Tibial nerve (tissue), 4 donors: ENCODE measurements around the gene ITCH. TPM values are rescaled to one million over a fixed set of nuclear protein-coding genes. Genes with fewer than 3 reads are reported as not detected.

Experiments
- DNase-seq, 2 donors: peaks; one replicate each; pipeline ENCODE4 v3.0.0-alpha.2; 2019; ENCODE audit warnings: low spot score in 2 of 2
- H3K27ac ChIP-seq, 4 donors: fragments of 200-600 bp; sonication (generic) in 3 of 4; one replicate each; pipeline ENCODE4 v1.5.1; 2017 to 2019; ENCODE audit warnings: mild to moderate bottlenecking in 1 of 4
- H3K27me3 ChIP-seq, 2 donors: fragments of 200-600 bp; sonication (generic) in 1 of 2; one replicate each; pipeline versions ENCODE4 v1.5.1 to v1.6.0; 2017 to 2019
- H3K36me3 ChIP-seq, 3 donors: fragments of 200-600 bp; sonication (generic); one replicate each; pipeline ENCODE4 v1.5.1; 2018 to 2019
- H3K4me1 ChIP-seq, 4 donors: fragments of 200-600 bp; sonication (generic) in 3 of 4; one replicate each; pipeline ENCODE4 v1.5.1; 2017 to 2019
- H3K4me3 ChIP-seq, 4 donors: fragments of 200-600 bp; sonication (generic) in 3 of 4; one replicate each; pipeline ENCODE4 v1.5.1; 2017 to 2019; ENCODE audit warnings: mild to moderate bottlenecking in 1 of 4, moderate library complexity in 1 of 4
- H3K9me3 ChIP-seq, 4 donors: fragments of 200-600 bp; sonication (generic) in 3 of 4; one replicate each; pipeline ENCODE4 v1.5.1; 2017 to 2019
- CTCF ChIP-seq, 5 experiments: fragments of 200-600 bp in 3 of 5; fragments of 450-650 bp in 2 of 5; sonication (generic) in 3 of 5; IDR thresholded peaks; one replicate each; pipeline ENCODE4 v1.5.1; 2016 to 2019; ENCODE audit warnings: antibody characterized with exemption in 5 of 5, mild to moderate bottlenecking in 3 of 5, moderate library complexity in 2 of 5
- EP300 ChIP-seq, 2 donors: sonication (generic); formaldehyde crosslinking; IDR thresholded peaks; one replicate each; pipeline ENCODE4 v1.6.1; 2017; ENCODE audit warnings: antibody characterized with exemption in 2 of 2, mild to moderate bottlenecking in 1 of 2
- POLR2A ChIP-seq, 2 donors: fragments of 450-650 bp; IDR thresholded peaks; one replicate each; pipeline ENCODE4 v1.6.1; 2017; ENCODE audit warnings: antibody characterized with exemption in 2 of 2, mild to moderate bottlenecking in 2 of 2, moderate library complexity in 2 of 2
- WGBS, 2 donors: methylation state at CpG; one replicate each; pipeline ENCODE4 v1.1.5; 2018; 5-methylcytosine and 5-hydroxymethylcytosine counted together
- total RNA-seq, 4 donors: library from RNA; depleted of rRNA; stranded (reverse); fragments of >200 nt; gene quantifications; one replicate each; pipeline ENCODE4 v1.1.0, GENCODE V29; 2016

ITCH gene
- total RNA-seq, 4 donors from 2014 or later = 48.4 to 85.4 (median 62.8) TPM

- WGBS, 2 donors = 63 to 64% methylated on average over 3 of the region's 3 CpGs
- Histone ChIP-seq H3K9me3 (no peaks in the 10 kb centered on the region), H3K27me3 (no peaks in the 10 kb centered on the region), H3K4me1 (peaks cover 0 to 7% (median 0%) of the 10 kb centered on the region in 4 donors), H3K4me3 (no peak overlapping the region), H3K27ac (no peak overlapping the region), H3K36me3 (peaks cover 0 to 44% (median 0%) of the 10 kb centered on the region in 3 donors)
- no peak for DNase-seq
- no peak for TF ChIP-seq CTCF (IDR thresholded peaks at IDR 0.05)
- no peak for TF ChIP-seq EP300 (IDR thresholded peaks at IDR 0.05)
- no peak for TF ChIP-seq POLR2A (IDR thresholded peaks at IDR 0.05)
Observed at GRCh38 chr20:34458631-34459030, 95.6 kb downstream of the ITCH start.

GRCh38 chr20:34459209-34459897 is 96.3 kb downstream of the ITCH start:
- Histone ChIP-seq H3K27ac (no peak overlapping the region), H3K27me3 (no peaks in the 10 kb centered on the region), H3K4me3 (no peak overlapping the region), H3K9me3 (no peaks in the 10 kb centered on the region), H3K4me1 (peaks cover 0 to 7% (median 0%) of the 10 kb centered on the region in 4 donors), H3K36me3 (peaks cover 0 to 51% (median 0%) of the 10 kb centered on the region in 3 donors)
- TF ChIP-seq CTCF (IDR thresholded peaks at IDR 0.05) = no peak
- TF ChIP-seq POLR2A (IDR thresholded peaks at IDR 0.05) = no peak
- TF ChIP-seq EP300 (IDR thresholded peaks at IDR 0.05) = no peak
- 73 to 76% methylated on average over 5 of the region's 5 CpGs for WGBS, 2 donors
- no peak for DNase-seq

GRCh38 chr20:34461779-34462087 is 98.7 kb downstream of the ITCH start:
- Histone ChIP-seq H3K4me1 (peaks cover 0 to 7% (median 0%) of the 10 kb centered on the region in 4 donors), H3K27me3 (no peaks in the 10 kb centered on the region), H3K36me3 (peaks cover 0 to 56% (median 0%) of the 10 kb centered on the region in 3 donors), H3K27ac (no peak overlapping the region), H3K9me3 (no peaks in the 10 kb centered on the region), H3K4me3 (no peak overlapping the region)
- DNase-seq = no peak
- 49 to 58% methylated on average over 2 of the region's 2 CpGs for WGBS, 2 donors
- TF ChIP-seq CTCF (IDR thresholded peaks at IDR 0.05) (no peak), POLR2A (IDR thresholded peaks at IDR 0.05) (no peak), EP300 (IDR thresholded peaks at IDR 0.05) (no peak)

GRCh38 chr20:34468951-34469350 is 105.9 kb downstream of the ITCH start:
- no peak for TF ChIP-seq POLR2A (IDR thresholded peaks at IDR 0.05)
- no peak for TF ChIP-seq CTCF (IDR thresholded peaks at IDR 0.05)
- no peak for TF ChIP-seq EP300 (IDR thresholded peaks at IDR 0.05)
- Histone ChIP-seq H3K9me3 (no peaks in the 10 kb centered on the region), H3K27ac (no peak overlapping the region), H3K4me3 (no peak overlapping the region), H3K27me3 (no peaks in the 10 kb centered on the region), H3K4me1 (peaks cover 0 to 22% (median 12%) of the 10 kb centered on the region in 4 donors), H3K36me3 (peaks cover 0 to 44% (median 3%) of the 10 kb centered on the region in 3 donors)
- WGBS, 2 donors = 56 to 59% methylated on average over 1 of the region's 1 CpG
- DNase-seq = no peak

GRCh38 chr20:34472246-34472925 is 109.3 kb downstream of the ITCH start:
- Histone ChIP-seq H3K27me3 (no peaks in the 10 kb centered on the region), H3K9me3 (no peaks in the 10 kb centered on the region), H3K4me3 (no peak overlapping the region), H3K4me1 (peaks cover 0 to 30% (median 12%) of the 10 kb centered on the region in 4 donors), H3K27ac (peak overlapping the region in 2 of 4 donors; percentile 56 to 60), H3K36me3 (peaks cover 0 to 42% (median 3%) of the 10 kb centered on the region in 3 donors)
- TF ChIP-seq EP300 (IDR thresholded peaks at IDR 0.05) (peak in 1 of 2 donors; percentile 10), CTCF (IDR thresholded peaks at IDR 0.05) (no peak)
- WGBS, 2 donors = 49 to 52% methylated on average over 6 of the region's 6 CpGs
- DNase-seq = no peak
